GM12892 (cell line): Measurements from ENCODE around the gene LRAT.

ENCODE experiments used
- POLR2A ChIP-seq: IDR thresholded peaks from 2 replicates; pipeline ENCODE4 v1.6.1; 2011; ENCODE audit warnings: low read depth, low read length, control low read depth
- POLR2AphosphoS5 ChIP-seq: IDR thresholded peaks from 2 replicates; pipeline ENCODE4 v1.6.1; 2011; ENCODE audit warnings: low read depth, low read length, control low read depth
- TAF1 ChIP-seq: IDR thresholded peaks from 2 replicates; pipeline ENCODE4 v1.6.1; 2011; ENCODE audit warnings: low read depth, mild to moderate bottlenecking, control low read depth, low read length, borderline replicate concordance

GRCh38 chr4:154722262-154722661 is 21.5 kb upstream of the LRAT start:
- no peak for TF ChIP-seq POLR2AphosphoS5
- TF ChIP-seq POLR2A, result no peak
- no peak for TF ChIP-seq TAF1
